Measurements from ENCODE around the gene POLN.

DNA sequence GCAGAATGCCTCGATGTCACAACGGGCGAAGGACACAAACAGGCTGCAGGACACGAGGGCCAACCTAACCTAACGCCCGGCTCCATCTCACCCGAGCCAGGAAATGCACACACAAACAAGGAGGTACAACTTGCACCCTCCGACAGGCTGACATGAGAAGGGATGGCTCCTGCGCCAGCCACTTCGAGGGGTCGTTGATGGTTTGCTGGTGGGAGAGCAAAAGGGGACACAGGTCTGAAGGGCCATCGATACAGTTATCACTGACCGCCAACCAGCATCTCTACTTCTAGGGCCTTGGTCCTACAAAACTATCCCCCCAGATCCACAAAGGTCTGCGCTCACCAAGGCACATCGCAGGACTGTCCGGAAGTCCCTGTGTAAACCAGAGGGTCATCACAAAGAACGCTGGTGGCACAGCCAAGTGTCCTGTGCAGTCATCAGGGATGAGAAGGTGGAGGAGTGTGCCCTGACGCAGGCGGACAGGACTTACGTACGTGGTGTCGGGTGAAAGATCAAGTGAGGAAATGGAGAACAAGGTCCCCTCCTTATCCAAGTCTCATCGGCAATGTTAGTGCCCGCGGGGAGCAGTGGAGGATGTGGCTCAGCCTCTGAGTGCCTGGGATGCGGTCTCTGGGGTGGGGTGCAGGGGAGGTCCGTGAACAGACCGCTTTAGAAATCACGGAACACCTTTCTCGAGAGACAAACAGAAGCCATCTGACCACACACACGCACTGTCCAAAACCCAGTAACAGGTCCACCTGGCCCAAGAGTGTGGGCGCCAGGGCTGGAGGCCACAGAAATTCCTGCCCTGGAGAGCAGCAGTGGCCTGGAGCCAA is 13.0 kb upstream of the POLN start:
- TF ChIP-seq, protein P1, sequence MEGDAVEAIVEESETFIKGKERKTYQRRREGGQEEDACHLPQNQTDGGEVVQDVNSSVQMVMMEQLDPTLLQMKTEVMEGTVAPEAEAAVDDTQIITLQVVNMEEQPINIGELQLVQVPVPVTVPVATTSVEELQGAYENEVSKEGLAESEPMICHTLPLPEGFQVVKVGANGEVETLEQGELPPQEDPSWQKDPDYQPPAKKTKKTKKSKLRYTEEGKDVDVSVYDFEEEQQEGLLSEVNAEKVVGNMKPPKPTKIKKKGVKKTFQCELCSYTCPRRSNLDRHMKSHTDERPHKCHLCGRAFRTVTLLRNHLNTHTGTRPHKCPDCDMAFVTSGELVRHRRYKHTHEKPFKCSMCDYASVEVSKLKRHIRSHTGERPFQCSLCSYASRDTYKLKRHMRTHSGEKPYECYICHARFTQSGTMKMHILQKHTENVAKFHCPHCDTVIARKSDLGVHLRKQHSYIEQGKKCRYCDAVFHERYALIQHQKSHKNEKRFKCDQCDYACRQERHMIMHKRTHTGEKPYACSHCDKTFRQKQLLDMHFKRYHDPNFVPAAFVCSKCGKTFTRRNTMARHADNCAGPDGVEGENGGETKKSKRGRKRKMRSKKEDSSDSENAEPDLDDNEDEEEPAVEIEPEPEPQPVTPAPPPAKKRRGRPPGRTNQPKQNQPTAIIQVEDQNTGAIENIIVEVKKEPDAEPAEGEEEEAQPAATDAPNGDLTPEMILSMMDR (conservative IDR thresholded peaks at IDR 0.05; ENCODE audit: low read depth, low read length), result no peak
- TF ChIP-seq EZH2phosphoT487 (IDR thresholded peaks at IDR 0.05; ENCODE audit: borderline replicate concordance, low read length), result no peak

Measured in PC-3 (cell line).